ENCODE results near the gene TYW5.

Gene TYW5

DNA sequence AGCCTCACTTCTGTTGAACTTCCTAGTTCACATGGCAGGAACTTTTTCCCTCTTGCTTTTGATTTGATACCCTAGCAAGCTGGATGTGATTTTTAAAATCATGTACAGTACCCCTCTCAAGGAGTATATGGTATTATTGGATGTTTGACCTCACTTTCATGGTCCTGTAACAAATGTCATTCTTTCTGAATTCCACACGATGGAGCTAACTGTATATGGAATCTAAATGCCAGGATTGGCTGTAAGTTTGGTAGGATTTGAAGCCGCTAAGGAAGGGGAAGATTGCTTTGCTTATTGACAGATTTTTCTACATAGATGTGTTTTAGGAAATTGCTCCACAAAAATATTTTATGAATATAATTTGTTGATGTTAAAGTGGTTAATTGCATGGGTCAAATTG, 18.4 kb upstream of the TYW5 start:
- no peak for DNase-seq

DNA sequence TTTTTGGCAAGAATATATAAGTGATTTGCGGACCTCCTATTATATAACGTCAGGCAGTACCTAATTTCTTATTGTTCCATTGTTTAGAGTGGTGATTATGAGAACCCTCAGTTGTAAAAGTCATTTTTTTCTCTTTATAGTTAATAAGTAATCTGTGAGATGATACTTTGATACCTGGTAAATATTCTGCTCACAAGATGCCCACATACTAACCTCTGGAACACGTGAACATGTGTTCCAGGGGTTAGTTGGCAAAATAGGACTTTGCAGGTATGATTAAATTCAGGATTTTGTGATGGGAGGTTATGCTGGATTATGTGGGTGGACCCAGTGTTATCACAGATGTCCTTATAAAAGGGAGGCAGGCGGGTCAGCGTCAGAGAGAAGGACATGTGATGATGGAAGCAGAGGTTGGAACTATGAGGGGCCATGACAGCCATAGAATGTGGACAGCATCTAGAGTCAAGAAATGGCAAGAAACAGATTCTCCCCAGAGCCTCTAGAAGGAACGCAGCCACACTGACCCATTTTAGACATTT, 16.9 kb upstream of the TYW5 start:
- no peak for DNase-seq

DNA sequence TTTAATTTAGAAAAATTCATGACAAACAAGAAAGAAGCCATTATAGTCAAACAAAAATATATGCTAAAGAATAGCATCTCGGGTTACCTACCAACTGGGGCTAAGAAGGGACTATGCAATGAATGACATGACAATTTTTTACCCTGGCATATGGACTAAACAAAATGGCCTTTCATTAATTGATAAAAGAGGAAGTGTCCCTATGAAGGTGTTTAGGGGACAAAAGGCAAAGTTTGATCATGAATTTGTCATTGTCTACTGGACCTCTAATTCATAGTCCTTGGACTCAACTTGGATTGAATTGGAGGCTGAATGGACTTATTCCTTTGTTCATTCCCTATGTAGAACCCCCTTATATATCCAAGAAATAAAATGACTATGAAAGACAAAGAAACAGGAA, 12.8 kb upstream of the TYW5 start:
- DNase-seq: no peak

DNA sequence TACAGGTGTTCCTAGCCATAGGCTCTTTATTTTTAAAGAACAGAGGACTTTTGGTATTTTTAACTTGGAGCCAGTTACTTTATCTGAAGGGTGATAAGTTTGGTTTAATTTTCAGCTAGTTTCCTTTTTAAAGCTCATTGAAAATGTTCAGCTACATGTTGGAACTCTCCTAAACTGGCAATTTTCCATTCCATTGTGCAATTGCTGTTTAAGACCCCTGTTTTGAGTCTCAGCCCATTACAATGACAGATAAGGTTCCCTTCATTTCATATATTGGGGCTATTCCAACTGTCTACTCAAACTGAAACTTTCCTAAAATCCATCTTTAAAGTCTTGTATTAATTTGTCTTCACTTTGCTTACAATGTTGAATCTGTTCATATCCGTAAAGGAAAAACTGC, 11.7 kb upstream of the TYW5 start:
- DNase-seq: no peak

DNA sequence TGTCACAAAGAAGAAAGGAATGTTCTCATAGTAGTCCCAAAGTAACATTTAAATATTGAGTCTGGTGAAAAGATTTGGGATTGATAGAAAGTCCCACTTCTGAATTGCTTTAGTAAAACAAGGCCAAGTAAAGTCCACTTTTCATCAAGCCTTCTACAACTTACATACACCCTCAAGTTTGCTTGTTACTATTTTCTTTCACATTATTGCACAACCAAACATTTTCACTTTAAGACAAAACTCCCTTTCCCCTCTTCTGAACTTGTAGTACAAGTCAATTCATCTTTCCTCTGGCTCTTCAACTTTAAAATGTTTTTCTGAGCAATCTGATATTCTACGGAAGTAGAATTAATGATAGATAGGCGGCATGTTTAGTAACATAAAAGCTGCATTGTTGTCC, 11.1 kb upstream of the TYW5 start:
- no peak for DNase-seq

DNA sequence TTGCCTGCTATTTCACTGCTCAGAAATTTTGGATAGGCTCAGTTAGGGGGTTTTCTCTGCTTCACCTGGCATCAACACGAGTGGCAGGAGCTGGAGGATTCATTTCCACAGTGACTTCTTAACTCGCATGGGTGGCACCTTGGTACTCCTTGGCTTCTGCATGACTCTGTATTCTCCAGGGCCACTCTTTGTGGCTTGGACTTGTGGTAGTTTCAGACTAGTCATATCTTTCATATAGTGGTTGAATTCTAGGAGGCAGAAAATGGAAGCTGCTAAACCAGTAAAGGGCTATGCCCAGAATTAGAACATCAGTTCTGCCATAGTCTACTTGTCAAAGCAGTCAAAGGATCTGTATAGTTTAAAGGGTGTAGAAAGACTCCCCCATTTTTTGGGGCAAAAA, 6.9 kb upstream of the TYW5 start:
- DNase-seq: no peak

DNA sequence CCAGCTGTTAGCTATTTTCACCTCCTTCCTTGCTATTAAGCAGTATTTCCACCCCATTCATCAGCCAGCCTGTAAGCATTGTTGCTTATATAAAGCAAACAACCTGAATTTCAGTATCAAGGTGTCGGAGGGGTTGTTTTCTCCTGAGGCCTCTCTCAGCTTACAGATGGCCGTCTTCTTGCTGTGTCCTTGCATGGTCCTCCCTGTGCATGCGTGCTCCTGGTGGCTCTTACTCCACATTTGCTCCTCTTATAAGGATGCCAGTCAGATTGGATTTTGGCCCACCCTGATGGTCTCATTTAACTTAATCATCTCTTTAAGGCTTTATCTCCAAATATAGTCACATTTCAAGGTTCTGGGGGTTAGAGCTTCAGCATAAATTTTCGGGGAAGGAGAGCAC, 2.7 kb upstream of the TYW5 start:
- DNase-seq: no peak

DNA sequence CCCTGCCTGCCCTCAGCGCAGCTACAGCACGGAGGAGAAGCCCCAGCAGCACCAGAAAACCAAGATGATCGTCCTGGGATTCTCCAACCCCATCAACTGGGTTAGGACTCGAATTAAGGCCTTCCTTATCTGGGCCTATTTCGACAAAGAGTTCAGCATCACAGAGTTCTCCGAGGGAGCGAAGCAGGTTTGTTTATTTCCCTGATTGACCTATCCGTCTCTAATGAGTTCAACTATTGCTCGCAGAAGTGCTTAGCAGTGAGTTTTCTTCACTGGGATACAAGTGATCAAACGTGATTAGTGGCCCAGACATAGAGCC, 730 bp upstream of the TYW5 start:
- DNase-seq: no peak

DNA sequence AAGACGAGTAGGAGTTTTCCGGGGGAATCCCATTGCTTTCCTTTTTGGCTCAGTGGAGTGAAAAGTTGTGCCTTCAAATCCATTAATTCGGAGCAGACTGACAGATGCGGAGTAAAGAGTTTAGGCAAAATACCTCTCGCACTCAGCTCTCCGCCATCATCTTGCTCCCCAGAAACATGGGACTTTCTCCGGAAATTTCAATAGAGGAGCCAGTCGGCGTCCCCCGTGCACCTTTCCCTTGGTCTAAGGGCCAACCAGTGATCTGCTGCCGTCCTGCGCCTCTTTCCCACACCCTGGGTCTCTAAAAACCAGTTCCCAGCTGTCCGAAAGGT, 318 bp downstream of the TYW5 start:
- no peak for DNase-seq

DNA sequence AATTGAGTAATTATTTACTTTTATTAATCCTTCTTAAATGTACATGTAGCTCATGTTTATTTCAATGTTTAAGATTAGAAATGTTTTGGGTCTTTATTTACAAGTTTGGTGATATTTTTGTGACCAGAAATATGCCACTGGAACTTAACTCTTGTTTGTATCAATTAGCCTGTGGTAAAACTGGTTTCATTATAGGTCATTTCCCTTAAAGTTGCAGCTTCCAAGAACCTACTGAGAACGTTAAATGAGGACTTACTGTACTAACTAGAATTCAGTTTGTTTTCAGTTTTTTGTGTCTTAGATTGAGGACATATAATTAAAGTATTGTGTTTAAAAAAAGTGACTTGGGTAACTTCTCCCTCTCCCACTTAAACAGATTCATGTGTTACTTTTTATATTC, 4.3 kb downstream of the TYW5 start:
- DNase-seq: no peak

DNA sequence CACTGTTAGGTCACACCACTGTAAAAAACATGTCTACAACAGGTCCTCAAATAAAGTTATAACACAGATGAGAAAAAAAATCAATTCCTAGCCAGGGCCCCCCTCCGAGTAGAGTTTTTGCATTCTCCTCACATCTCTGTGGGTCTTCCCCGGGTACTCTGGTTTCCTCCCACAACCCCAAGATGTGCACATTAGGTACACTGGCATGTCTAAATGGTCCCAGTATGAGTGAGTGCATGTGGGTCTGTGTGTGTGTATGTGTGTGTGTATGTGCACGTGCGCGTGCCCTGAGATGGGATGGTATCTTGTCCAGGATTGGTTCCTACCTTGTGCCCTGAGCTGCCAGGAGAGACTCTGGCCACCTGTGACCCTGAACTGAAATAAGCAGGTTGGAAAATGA, 4.9 kb downstream of the TYW5 start:
- no peak for DNase-seq

DNA sequence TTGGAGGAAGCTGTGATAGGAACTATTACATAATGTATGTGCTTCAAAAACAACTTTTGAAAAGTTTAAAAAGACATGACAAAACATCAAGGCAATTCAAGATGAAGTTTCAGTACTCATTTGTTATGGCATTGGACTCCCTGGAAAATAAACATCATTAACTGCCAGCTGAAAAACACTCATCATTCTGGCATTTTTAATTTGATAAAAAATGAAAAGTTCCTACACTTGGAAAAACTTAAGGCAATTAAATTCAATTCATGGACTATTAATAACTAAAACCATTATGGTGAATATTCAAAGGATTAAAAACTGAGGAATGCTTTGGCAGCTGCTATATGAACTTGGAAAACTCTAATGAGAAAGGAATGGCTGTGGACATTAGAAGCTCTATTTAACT, 8.5 kb downstream of the TYW5 start:
- no peak for DNase-seq

DNA sequence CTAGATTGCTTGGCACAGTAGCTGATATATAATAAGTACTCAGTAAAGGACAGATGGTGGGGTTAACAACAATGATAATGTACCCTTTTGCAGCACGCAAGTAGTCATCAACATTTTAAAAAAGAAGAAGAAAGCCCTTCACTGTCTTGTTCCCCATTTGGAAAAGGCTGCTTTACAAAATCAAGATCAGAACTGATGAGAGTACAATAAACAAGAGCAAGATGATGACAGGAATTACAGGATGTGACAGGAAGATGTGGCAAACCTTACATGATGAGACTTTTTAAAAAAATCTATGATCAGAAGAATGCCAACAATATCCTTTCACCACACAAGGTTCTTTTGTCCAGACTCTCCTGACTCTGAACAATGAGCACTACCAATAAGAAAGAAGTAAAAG, 9.1 kb downstream of the TYW5 start:
- no peak for DNase-seq

DNA sequence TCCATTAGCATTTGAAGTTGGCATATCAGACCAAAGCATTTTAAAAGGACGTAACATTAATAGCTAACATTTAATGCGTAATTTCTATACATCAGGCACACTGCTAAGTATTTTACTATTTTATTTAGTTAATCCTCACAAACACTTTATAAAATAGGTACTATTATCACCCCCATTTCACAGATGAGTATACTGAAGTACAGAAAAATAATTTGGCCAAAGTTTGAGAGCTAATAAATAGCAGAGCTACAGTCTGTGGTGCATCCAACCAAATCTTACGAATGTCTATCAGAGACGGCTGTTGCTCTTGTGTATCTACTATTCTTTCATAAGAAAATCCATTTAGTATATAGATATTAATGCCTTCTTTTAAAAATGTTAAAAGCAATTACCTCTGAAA, 11.9 kb downstream of the TYW5 start:
- DNase-seq: no peak

DNA sequence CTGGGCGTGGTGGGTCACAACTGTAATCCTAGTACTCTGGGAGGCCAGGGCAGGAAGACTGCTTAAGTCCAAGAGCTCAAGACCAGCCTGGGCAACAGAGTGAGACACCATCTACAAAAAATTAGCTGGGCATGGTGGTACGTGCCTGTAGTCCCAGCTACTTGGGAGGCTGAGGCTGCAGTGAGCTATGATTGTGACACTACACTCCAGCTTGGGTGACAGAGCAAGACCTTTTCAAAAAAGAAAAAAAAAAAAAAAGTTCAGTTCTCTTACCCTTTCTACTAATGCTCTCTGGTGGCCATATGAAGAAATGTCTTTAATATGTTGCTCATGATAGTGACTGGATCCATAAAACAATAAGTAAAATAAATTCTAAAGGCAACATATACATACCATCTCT, 14.9 kb downstream of the TYW5 start:
- no peak for DNase-seq

DNA sequence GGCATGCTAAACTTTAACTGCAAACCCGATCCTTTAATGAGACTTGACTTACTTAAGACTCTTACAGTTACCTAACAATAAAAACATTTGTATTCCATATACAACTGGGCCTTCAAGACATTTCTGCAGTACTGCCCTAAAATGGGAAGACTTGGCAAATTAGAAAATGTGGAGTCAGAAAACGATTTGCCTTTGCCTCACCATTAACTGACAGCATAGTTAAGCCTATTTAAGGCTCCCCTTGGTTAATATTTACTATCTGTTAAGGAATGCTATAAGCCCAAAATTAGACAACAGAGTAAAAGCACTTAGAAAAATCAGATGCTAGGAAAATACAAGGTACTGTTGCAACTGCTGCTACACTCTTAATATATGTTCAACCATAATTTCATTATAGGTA, 18.7 kb downstream of the TYW5 start:
- no peak for DNase-seq

DNA sequence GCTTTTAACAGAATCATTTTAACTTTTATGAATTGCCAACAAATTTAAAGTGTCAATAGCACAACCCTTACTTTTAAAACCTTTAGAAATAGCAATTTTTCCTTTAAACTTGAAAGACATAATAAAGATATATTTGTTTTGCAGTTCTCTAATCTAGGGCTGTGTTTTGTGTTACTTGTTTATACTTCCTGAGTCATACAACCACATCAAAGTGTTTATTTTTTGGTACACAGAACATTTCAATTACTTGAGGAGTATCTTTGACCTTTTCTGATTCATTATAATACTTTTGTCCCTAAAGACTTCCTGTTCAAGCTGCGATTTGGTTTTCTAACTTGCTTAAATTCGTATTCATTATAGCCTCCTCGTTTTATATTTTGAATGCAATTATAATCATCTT, 21.8 kb downstream of the TYW5 start:
- DNase-seq: no peak

DNA sequence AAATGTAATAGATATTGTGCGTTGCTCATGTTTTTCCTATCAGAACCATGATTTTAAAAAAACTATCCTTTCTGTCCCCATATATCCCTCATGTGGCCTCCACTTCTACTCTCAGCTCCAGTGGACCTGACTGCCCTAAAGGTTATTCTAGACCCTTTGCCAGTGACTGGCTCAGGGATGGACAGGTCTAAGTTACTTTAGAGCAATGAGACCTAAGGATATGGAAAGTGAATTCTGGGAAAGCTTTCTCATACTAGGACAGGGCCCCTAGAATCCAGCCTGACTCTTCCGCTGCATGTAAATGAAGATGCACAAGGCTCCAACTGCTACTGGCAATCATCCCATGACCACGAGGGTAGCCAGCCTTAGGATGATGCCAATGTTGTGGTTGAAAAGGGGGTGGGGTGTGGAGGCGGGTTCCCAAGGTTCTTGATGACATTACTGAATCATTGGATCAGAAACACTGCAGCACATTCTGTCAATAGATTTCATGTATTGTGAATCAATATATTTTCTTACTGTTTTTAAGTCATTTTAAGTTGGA, 22.9 kb downstream of the TYW5 start:
- no peak for DNase-seq

DNA sequence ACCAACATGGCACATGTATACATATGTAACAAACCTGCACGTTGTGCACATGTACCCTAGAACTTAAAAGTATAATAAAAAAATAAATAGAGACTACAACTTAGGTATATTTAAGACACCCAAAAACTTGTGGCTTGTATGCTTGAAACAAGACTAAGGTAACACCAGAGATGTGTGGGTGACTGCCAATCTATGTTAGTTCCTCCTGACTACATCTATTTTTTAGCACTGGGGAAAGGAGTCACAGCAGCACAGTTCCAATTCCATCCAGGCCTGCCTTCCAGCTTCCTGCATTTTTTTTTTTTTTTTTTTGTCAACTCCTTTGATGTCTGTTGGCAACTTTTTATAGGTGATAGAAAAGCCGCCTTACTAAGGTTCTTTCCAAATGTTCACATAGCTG, 26.0 kb downstream of the TYW5 start:
- no peak for DNase-seq

DNA sequence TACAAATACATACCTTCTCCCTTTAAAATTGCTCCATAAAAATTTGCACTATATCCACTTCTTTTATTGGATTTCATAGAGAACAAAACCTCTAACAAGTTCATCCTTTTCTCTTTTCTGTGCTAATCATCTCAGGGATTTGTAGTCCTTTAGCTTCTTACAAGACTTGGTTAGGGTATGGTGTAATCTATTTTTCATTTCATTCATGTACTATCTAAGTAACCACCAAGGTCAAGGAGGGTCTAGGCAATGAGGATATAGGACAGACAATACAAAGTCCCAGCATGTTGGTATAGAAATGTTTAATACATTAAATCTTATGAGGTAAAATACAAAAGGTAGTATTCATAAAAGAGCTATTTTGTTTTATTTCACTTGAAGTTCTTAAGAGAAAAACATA, 26.7 kb downstream of the TYW5 start:
- DNase-seq: no peak

DNA sequence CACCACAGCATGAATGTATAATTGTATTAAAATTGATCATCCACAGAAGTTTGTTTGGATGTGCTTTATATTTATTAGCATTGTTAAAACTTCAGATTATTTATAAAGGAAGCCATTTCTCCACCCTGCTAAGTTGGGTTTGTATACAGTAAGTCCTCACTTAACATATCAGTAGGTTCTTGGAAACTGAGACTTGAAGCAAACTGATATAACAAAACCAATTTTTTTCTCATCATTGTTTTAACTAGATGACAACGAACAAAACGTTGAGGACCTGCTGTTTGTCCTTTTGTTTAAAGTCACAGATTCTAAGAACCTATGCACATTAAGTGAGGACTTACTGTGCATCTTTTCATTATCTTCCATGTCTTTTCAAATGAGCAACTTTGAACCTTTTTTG, 27.1 kb downstream of the TYW5 start:
- no peak for DNase-seq

DNA sequence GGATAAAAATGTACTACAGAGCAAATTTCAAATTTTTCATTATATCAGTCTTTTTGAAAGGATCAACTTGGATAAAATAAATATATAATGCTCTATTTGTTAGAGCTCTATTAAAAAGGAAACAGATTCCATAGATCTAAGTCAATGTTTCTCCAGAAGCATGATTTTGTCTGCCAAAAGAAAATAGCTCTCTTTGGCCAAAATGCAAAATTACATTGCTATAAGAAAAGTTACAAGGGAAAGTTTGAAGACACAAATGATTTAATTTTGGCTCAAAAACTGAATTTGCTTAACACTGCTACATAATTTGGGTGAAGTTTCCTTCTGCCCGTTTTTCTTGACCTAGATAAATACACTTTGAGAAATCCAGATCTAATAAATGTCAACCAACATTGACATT, 28.5 kb downstream of the TYW5 start:
- DNase-seq: no peak

DNA sequence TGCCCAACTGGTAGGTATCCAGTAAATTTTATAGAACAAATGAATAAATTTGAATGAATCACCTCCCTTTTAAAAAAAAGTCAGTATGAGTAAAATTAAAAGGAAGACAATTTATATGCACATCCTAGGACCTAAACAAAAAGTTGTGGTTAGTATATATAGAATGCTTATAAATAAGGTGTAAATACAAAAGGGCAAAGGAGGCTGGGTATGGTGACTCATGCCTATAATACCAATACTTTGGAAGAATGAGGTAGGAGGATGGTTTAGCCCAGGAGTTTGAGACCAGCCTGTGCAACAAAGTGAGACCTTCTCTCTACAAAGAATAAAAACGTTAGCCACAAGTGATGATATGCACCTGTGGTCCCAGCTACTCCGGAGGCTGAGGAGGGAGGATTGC, 31.4 kb downstream of the TYW5 start:
- no peak for DNase-seq

DNA sequence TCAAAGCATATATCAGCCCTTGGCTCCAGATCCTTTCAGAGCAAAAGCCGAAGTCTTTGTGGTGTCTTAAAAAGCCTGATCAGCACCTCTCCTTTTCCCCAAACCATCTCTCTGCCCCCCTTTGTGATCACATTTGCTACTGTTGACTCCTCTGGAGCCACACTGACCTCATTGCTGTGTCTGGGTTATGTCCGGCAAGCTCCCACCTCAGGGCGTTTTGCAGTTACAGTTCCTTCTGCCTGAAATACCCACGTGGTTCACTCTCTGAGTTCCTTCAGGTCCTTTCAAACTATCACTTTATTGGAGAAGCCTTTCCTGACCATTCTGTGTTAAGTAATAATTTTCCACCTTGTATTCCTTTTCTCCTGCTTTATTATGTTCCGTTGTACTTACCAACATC, 32.4 kb downstream of the TYW5 start:
- DNase-seq: no peak

DNA sequence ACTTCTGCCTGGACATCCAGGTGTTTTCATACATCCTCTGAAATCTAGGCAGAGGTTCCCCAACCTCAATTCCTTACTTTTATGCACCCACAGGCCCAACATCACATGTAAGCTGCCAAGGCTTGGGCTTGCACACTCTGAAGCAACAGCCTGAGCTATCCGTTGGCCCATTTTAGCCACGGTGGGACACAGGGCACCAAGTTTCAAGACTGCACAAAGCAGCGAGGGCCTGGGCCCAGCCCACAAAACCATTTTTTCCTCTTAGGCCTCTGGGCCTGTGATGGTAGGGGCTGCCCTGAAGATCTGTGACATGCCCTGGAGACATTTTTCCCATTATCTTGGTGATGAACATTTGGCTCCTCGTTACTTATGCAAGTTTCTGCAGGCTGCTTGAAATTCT, 38.3 kb downstream of the TYW5 start:
- no peak for DNase-seq

DNA sequence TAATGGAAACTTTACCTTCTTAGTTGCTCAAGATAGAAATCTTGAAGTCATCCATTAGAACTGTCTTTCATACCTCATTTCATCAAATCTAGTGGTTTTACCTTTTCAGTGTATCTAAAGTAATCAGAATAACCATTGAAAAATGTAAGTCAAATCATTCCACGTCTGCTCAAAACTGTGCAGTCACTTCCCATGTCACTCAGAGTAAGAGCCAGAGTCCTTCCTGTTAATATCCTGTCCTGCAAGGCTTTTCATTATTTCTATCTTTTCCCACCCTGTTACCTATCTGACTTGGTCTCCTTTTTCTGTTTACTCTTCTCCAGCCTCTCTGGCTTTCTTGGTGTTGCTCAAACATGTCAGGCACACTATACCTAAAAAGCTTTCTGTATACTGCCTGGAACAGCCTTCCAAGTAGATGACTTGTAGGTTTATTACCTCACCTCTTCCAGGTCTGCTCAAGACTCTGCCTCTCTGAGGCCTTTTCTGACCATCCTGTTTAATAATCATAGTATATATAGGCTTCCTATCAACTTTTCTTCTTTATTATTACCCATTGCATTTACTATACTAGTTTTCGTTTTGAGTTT, 40.8 kb downstream of the TYW5 start:
- no peak for DNase-seq
